Measurements from ENCODE around the gene GALM. TPM values are rescaled to one million over a fixed set of nuclear protein-coding genes. Genes with fewer than 3 reads are reported as not detected.
A peak's percentile ranks its signal among the peaks of the same experiment; 100 is the strongest.

Gene GALM
- total and polyA plus RNA-seq, 10 of the 15 experiments (the other 5 are each of a cell fraction or from before 2014, with no cell fraction given) = 1.1 to 4.0 (median 1.7) TPM

- TF ChIP-seq SUZ12 (IDR thresholded peaks at IDR 0.05; ENCODE audit: unreplicated experiment) = no peak
- no peak for TF ChIP-seq TCF7 (IDR thresholded peaks at IDR 0.05; ENCODE audit: borderline replicate concordance)
- TF ChIP-seq ASH2L (IDR thresholded peaks at IDR 0.05; ENCODE audit: borderline replicate concordance, low read depth) = no peak
- no peak for TF ChIP-seq ATF3 (IDR thresholded peaks at IDR 0.05; ENCODE audit: borderline replicate concordance, extremely low read depth, low read depth, low read length)
- no peak for TF ChIP-seq NRF1 (conservative IDR thresholded peaks at IDR 0.05; ENCODE audit: low read depth, low read length)
- no peak for TF ChIP-seq CREB1 (IDR thresholded peaks at IDR 0.05; ENCODE audit: low read depth)
- TF ChIP-seq NFXL1 (IDR thresholded peaks at IDR 0.05; ENCODE audit: borderline replicate concordance) = no peak
- TF ChIP-seq PAX8 (IDR thresholded peaks at IDR 0.05) = no peak
- TF ChIP-seq BMI1 (IDR thresholded peaks at IDR 0.05; ENCODE audit: borderline replicate concordance) = no peak
- TF ChIP-seq CEBPB (IDR thresholded peaks at IDR 0.05; ENCODE audit: borderline replicate concordance in 1 of 2, low read depth in 2 of 2, low read length in 2 of 2) = no peak
- TF ChIP-seq EGR1 (IDR thresholded peaks at IDR 0.05; ENCODE audit: borderline replicate concordance in 1 of 2, low read depth in 2 of 2, low read length in 2 of 2) = 0 out of 3 replicates have a peak, but pooled peaks of 1 of the 2 experiments have one; percentile 12
- TF ChIP-seq NR2F1 (conservative IDR thresholded peaks at IDR 0.05) = no peak
- no peak for TF ChIP-seq NFIC (IDR thresholded peaks at IDR 0.05; ENCODE audit: low read depth, low read length)
- TF ChIP-seq USF2 (IDR thresholded peaks at IDR 0.05; ENCODE audit: borderline replicate concordance, low read depth, low read length) = no peak
- TF ChIP-seq STAT3 (IDR thresholded peaks at IDR 0.05; ENCODE audit: low read depth, low read length) = no peak
- TF ChIP-seq NBN (IDR thresholded peaks at IDR 0.05) = 0 out of 2 replicates have a peak, but pooled peaks have one; percentile 23
- TF ChIP-seq FOXM1 (IDR thresholded peaks at IDR 0.05; ENCODE audit: low read depth, low read length) = no peak
- TF ChIP-seq KLF5 (IDR thresholded peaks at IDR 0.05; ENCODE audit: partially characterized antibody) = no peak
- TF ChIP-seq MLLT1 (IDR thresholded peaks at IDR 0.05) = peak; percentile 89; the same call in 1 of the 2 replicates
- no peak for TF ChIP-seq IRF4 (IDR thresholded peaks at IDR 0.05; ENCODE audit: low read depth, low read length)
- no peak for TF ChIP-seq DPF2 (IDR thresholded peaks at IDR 0.05)
- no peak for TF ChIP-seq PAX5 (IDR thresholded peaks at IDR 0.05; ENCODE audit: borderline replicate concordance, low read depth, low read length)
- no peak for TF ChIP-seq POU2F2 (IDR thresholded peaks at IDR 0.05; ENCODE audit: borderline replicate concordance, low read depth, low read length)
- no peak for TF ChIP-seq RFX5 (IDR thresholded peaks at IDR 0.05; ENCODE audit: low read depth, low read length)
- no peak for TF ChIP-seq SREBF2 (IDR thresholded peaks at IDR 0.05; ENCODE audit: low read length)
- TF ChIP-seq PBX3 (IDR thresholded peaks at IDR 0.05; ENCODE audit: insufficient replicate concordance, low read depth, low read length) = no peak
- no peak for TF ChIP-seq NFYA (IDR thresholded peaks at IDR 0.05; ENCODE audit: borderline replicate concordance, low read depth, low read length)
- no peak for TF ChIP-seq RUNX3 (IDR thresholded peaks at IDR 0.05; ENCODE audit: low read length)
- no peak for TF ChIP-seq FOXK2 (IDR thresholded peaks at IDR 0.05)
- no peak for TF ChIP-seq MYB (IDR thresholded peaks at IDR 0.05; ENCODE audit: borderline replicate concordance, low read depth, low read length)
Observed at GRCh38 chr2:38751596-38752410, 85.9 kb downstream of the GALM start (continued).
